K562 (cell line): Measurements from ENCODE around the gene SAMD8. TPM values are rescaled to one million over a fixed set of nuclear protein-coding genes. Genes with fewer than 3 reads are reported as not detected.

ENCODE experiments used
- ARID1B ChIP-seq: fragments of 450-650 bp; IDR thresholded peaks from 2 replicates; pipeline ENCODE4 v1.6.1; 2016; ENCODE audit warnings: antibody characterized with exemption, mild to moderate bottlenecking, inconsistent platforms
- CHCHD3 ChIP-seq: fragments of 250-450 bp; sonication (Bioruptor Pico); IDR thresholded peaks from 2 replicates; pipeline ENCODE4 v2.1.2; 2022; ENCODE audit warnings: mild to moderate bottlenecking
- CXXC5 ChIP-seq: fragments of 250-450 bp; sonication (Bioruptor Pico); IDR thresholded peaks from 2 replicates; pipeline ENCODE4 v1.8.0; 2022; ENCODE audit warnings: inconsistent platforms, mild to moderate bottlenecking, moderate library complexity
- DACH1 ChIP-seq: fragments of 450-650 bp; IDR thresholded peaks from 2 replicates; pipeline ENCODE4 v1.6.1; 2018; ENCODE audit not compliant: partially characterized antibody
- E2F8 ChIP-seq: fragments of 450-650 bp; IDR thresholded peaks from 2 replicates; pipeline ENCODE4 v1.7.1; 2018; ENCODE audit warnings: mild to moderate bottlenecking, low read depth; ENCODE audit not compliant: partially characterized antibody
- ELK1 ChIP-seq: sonication (generic); formaldehyde crosslinking; IDR thresholded peaks from 2 replicates; pipeline ENCODE4 v1.8.1; 2022; ENCODE audit warnings: missing genetic modification reagents
- EP300 ChIP-seq: IDR thresholded peaks from 2 replicates; pipeline ENCODE4 v1.6.1; 2012; ENCODE audit warnings: low read length, improper control_type of control experiment
- MCM5 ChIP-seq: fragments of 450-650 bp; IDR thresholded peaks from 2 replicates; pipeline ENCODE4 v1.6.1; 2016; ENCODE audit warnings: low read depth
- SNAPC5 ChIP-seq: fragments of 250-450 bp; sonication (Bioruptor Pico); IDR thresholded peaks from 2 replicates; pipeline ENCODE4 v1.8.0; 2021; ENCODE audit warnings: moderate library complexity, mild to moderate bottlenecking, inconsistent platforms
- TAL1 ChIP-seq: fragments of 450-650 bp; IDR thresholded peaks from 2 replicates; pipeline ENCODE4 v1.6.1; 2016; ENCODE audit warnings: mild to moderate bottlenecking
- YY1 ChIP-seq, 3 experiments: IDR thresholded peaks; 2 replicates each; pipeline ENCODE4 v1.6.1; 2011; ENCODE audit warnings: low read length in 2 of 3, mild to moderate bottlenecking in 2 of 3, moderate library complexity in 2 of 3, borderline replicate concordance in 1 of 3, control low read depth in 1 of 3, low read depth in 1 of 3; ENCODE audit not compliant: insufficient read depth in 3 of 3, insufficient replicate concordance in 2 of 3, control insufficient read depth in 1 of 3, insufficient read length in 1 of 3; ENCODE audit errors: extremely low read depth in 1 of 3
- ZBTB17 ChIP-seq: fragments of 450-650 bp; formaldehyde crosslinking; IDR thresholded peaks from 2 replicates; pipeline ENCODE4 v1.4.0; 2020; ENCODE audit warnings: mild to moderate bottlenecking
- ZBTB7A ChIP-seq: IDR thresholded peaks from 2 replicates; pipeline ENCODE4 v1.6.1; 2011; ENCODE audit warnings: low read depth, mild to moderate bottlenecking, low read length, moderate library complexity, borderline replicate concordance; ENCODE audit not compliant: control insufficient read depth
- ZNF79 ChIP-seq: fragments of 250-450 bp; sonication (Bioruptor Pico); IDR thresholded peaks from 2 replicates; pipeline ENCODE4 v1.4.0; 2020; ENCODE audit warnings: low read depth, mild to moderate bottlenecking, moderate library complexity
- ZNF830 ChIP-seq: fragments of 250-450 bp; sonication (Bioruptor Pico); IDR thresholded peaks from 2 replicates; pipeline ENCODE4 v1.5.0; 2021; ENCODE audit warnings: mild to moderate bottlenecking
- polyA plus RNA-seq, 8 experiments: library from polyadenylated mRNA; depleted of rRNA in 4 of 8; stranded (reverse) in 5 of 8; unstranded in 3 of 8; fragments of >200 nt; fragmentation: Nextera tagmentation in 2 of 8; fragmentation: Illumina TruSeq in 1 of 8; extraction: Ambion mirVana in 2 of 8; extraction: Trizol in 1 of 8; gene quantifications; 2 replicates each; pipeline versions ENCODE4 v1.2.1 to v1.2.3, GENCODE V29; 2011 to 2014; ENCODE audit warnings: inconsistent platforms in 1 of 8, missing spikeins in 1 of 8
- total RNA-seq, 7 experiments: library from RNA; depleted of rRNA in 6 of 7; stranded (reverse); fragments of >200 nt in 6 of 7; fragmentation: Illumina TruSeq in 2 of 7; extraction: Trizol in 2 of 7; gene quantifications; 2 replicates each; pipeline versions ENCODE4 v1.2.1 to v1.2.3, GENCODE V29; 2011 to 2021; ENCODE audit warnings: low replicate concordance in 1 of 7
- TF ChIP-seq, protein P1 (sequence below): fragments of 250-450 bp; sonication (Bioruptor Pico); IDR thresholded peaks from 2 replicates; pipeline ENCODE4 v1.5.0; 2020; ENCODE audit warnings: mild to moderate bottlenecking
- TF ChIP-seq, protein P2 (sequence below), 2 experiments: fragments of 200-800 bp in 1 of 2; sonication (Bioruptor generic) in 1 of 2; sonication (generic) in 1 of 2; formaldehyde crosslinking in 1 of 2; IDR thresholded peaks in 1 of 2; conservative IDR thresholded peaks in 1 of 2; 2 replicates each; pipeline versions ENCODE4 v1.5.0 to v1.6.1; 2016 to 2020; ENCODE audit warnings: missing compliant biosample characterization in 1 of 2, missing genetic modification characterization in 1 of 2, missing genetic modification reagents in 1 of 2
- TF ChIP-seq, protein P3 (sequence below): sonication (generic); formaldehyde crosslinking; IDR thresholded peaks from 2 replicates; pipeline ENCODE4 v1.8.0; 2022; ENCODE audit warnings: mild to moderate bottlenecking, missing genetic modification reagents

The SAMD8 gene
- total and polyA plus RNA-seq, 9 of the 15 experiments (the other 6 are each of a cell fraction or from before 2014, with no cell fraction given), result 2.7 to 16.1 (median 6.2) TPM

GRCh38 chr10:75115137-75115536 lies 3.7 kb downstream of the SAMD8 start (continued):
- TF ChIP-seq CXXC5 (CRISPR knock-in tag) (no peak), SNAPC5 (CRISPR knock-in tag) (no peak), ELK1 (CRISPR knock-in tag) (no peak), ZNF830 (CRISPR knock-in tag) (no peak), DACH1 (no peak), ZBTB7A (no peak), ZBTB17 (CRISPR knock-in tag) (no peak), YY1 (IDR thresholded peaks at IDR 0.05; ENCODE audit: borderline replicate concordance in 1 of 3, control insufficient read depth in 1 of 3, extremely low read depth in 1 of 3, insufficient read depth in 3 of 3, insufficient read length in 1 of 3, insufficient replicate concordance in 2 of 3, low read depth in 1 of 3, low read length in 2 of 3) (no peak), EP300 (peak; percentile 63; the same call in 1 of the 2 replicates), TAL1 (no peak), MCM5 (no peak), ARID1B (peak; percentile 65; the same call in 1 of the 2 replicates), E2F8 (no peak), ZNF79 (CRISPR knock-in tag) (no peak), CHCHD3 (CRISPR knock-in tag) (no peak)
- TF ChIP-seq, protein P1, sequence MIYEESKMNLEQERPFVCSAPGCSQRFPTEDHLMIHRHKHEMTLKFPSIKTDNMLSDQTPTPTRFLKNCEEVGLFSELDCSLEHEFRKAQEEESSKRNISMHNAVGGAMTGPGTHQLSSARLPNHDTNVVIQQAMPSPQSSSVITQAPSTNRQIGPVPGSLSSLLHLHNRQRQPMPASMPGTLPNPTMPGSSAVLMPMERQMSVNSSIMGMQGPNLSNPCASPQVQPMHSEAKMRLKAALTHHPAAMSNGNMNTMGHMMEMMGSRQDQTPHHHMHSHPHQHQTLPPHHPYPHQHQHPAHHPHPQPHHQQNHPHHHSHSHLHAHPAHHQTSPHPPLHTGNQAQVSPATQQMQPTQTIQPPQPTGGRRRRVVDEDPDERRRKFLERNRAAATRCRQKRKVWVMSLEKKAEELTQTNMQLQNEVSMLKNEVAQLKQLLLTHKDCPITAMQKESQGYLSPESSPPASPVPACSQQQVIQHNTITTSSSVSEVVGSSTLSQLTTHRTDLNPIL, result no peak
- TF ChIP-seq, protein P2, sequence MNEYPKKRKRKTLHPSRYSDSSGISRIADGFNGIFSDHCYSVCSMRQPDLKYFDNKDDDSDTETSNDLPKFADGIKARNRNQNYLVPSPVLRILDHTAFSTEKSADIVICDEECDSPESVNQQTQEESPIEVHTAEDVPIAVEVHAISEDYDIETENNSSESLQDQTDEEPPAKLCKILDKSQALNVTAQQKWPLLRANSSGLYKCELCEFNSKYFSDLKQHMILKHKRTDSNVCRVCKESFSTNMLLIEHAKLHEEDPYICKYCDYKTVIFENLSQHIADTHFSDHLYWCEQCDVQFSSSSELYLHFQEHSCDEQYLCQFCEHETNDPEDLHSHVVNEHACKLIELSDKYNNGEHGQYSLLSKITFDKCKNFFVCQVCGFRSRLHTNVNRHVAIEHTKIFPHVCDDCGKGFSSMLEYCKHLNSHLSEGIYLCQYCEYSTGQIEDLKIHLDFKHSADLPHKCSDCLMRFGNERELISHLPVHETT (CRISPR knock-in tag; conservative IDR thresholded peaks at IDR 0.05 in 1 of 2, IDR thresholded peaks at IDR 0.05 in 1 of 2), result peak in 1 of 2 experiments; percentile 87; a peak in 2 of 4 replicates
- TF ChIP-seq, protein P3, sequence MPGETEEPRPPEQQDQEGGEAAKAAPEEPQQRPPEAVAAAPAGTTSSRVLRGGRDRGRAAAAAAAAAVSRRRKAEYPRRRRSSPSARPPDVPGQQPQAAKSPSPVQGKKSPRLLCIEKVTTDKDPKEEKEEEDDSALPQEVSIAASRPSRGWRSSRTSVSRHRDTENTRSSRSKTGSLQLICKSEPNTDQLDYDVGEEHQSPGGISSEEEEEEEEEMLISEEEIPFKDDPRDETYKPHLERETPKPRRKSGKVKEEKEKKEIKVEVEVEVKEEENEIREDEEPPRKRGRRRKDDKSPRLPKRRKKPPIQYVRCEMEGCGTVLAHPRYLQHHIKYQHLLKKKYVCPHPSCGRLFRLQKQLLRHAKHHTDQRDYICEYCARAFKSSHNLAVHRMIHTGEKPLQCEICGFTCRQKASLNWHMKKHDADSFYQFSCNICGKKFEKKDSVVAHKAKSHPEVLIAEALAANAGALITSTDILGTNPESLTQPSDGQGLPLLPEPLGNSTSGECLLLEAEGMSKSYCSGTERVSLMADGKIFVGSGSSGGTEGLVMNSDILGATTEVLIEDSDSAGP (CRISPR knock-in tag), result no peak
